PC-9 (cell line): ENCODE data around the gene PSME3IP1.

Experiments used
- EZH2 ChIP-seq: fragments of 200-600 bp; sonication (generic); IDR thresholded peaks from 2 replicates; pipeline ENCODE4 v1.8.0; 2017; ENCODE audit warnings: antibody characterized with exemption, low read depth
- TF ChIP-seq, protein P1 (sequence below): fragments of 200-600 bp; sonication (generic); conservative IDR thresholded peaks from 2 replicates; pipeline ENCODE4 v1.6.1; 2017; ENCODE audit warnings: mixed run types, antibody characterized with exemption, mild to moderate bottlenecking, moderate library complexity

DNA sequence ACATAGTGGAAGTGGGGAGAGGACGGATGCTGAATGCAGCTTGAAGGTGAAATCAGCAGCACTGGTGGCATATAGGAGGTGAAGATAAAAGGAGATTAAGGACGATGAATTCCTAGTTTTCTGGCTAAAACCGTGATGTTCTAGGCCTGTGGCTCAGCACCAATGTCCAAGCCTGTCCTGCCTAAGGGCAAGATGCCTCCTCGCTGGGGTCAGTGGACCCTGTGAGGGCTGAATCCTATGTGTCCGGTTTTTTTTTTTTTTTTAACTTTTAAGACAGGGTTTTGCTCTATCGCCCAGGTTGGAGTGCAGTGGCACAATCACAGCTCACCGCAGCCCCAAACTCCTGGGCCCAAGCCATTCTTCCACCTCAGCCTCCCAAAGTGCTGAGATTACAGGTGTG, 80.7 kb downstream of the PSME3IP1 start:
- TF ChIP-seq, protein P1, sequence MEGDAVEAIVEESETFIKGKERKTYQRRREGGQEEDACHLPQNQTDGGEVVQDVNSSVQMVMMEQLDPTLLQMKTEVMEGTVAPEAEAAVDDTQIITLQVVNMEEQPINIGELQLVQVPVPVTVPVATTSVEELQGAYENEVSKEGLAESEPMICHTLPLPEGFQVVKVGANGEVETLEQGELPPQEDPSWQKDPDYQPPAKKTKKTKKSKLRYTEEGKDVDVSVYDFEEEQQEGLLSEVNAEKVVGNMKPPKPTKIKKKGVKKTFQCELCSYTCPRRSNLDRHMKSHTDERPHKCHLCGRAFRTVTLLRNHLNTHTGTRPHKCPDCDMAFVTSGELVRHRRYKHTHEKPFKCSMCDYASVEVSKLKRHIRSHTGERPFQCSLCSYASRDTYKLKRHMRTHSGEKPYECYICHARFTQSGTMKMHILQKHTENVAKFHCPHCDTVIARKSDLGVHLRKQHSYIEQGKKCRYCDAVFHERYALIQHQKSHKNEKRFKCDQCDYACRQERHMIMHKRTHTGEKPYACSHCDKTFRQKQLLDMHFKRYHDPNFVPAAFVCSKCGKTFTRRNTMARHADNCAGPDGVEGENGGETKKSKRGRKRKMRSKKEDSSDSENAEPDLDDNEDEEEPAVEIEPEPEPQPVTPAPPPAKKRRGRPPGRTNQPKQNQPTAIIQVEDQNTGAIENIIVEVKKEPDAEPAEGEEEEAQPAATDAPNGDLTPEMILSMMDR = no peak
- TF ChIP-seq EZH2 = no peak
